Measurements from ENCODE around the gene AHCYL1.

AHCYL1 gene

GRCh38 chr1:109993885-109994284, 9.3 kb downstream of the AHCYL1 start:
- in situ Hi-C loops (cut with HindIII; ENCODE audit: low sequenced_read_pairs): no loop called here
- no peak for TF ChIP-seq CTCF (IDR thresholded peaks at IDR 0.05; ENCODE audit: low read depth, low read length, missing control alignments)
- no peak overlapping the region for H3K4me3 ChIP-seq (ENCODE audit: low read depth, low read length)
- no peak for DNase-seq (ENCODE audit: low read depth)

GRCh38 chr1:109994654-109995053, 10.1 kb downstream of the AHCYL1 start:
- no peak for TF ChIP-seq CTCF (IDR thresholded peaks at IDR 0.05; ENCODE audit: low read depth, low read length, missing control alignments)
- no peak for DNase-seq (ENCODE audit: low read depth)
- in situ Hi-C loops (cut with HindIII; ENCODE audit: low sequenced_read_pairs): no loop called here
- no peak overlapping the region for H3K4me3 ChIP-seq (ENCODE audit: low read depth, low read length)

- in situ Hi-C loops (cut with HindIII; ENCODE audit: low sequenced_read_pairs): no loop called here
- no peak for TF ChIP-seq CTCF (IDR thresholded peaks at IDR 0.05; ENCODE audit: low read depth, low read length, missing control alignments)
- no peak overlapping the region for H3K4me3 ChIP-seq (ENCODE audit: low read depth, low read length)
- no peak for DNase-seq (ENCODE audit: low read depth)
Measured at GRCh38 chr1:109995536-109995935, 11.0 kb downstream of the AHCYL1 start.

- TF ChIP-seq CTCF (IDR thresholded peaks at IDR 0.05; ENCODE audit: low read depth, low read length, missing control alignments): no peak
- DNase-seq (ENCODE audit: low read depth): no peak
- no peak overlapping the region for H3K4me3 ChIP-seq (ENCODE audit: low read depth, low read length)
- in situ Hi-C loops (cut with HindIII; ENCODE audit: low sequenced_read_pairs): no loop called here
Measured at GRCh38 chr1:109996476-109996875, 11.9 kb downstream of the AHCYL1 start.

- H3K4me3 ChIP-seq (ENCODE audit: low read depth, low read length): no peak overlapping the region
- in situ Hi-C loops (cut with HindIII; ENCODE audit: low sequenced_read_pairs): no loop called here
- DNase-seq (ENCODE audit: low read depth): no peak
- TF ChIP-seq CTCF (IDR thresholded peaks at IDR 0.05; ENCODE audit: low read depth, low read length, missing control alignments): no peak
Measured at GRCh38 chr1:109997204-109997866, 12.8 kb downstream of the AHCYL1 start.

- no peak overlapping the region for H3K4me3 ChIP-seq (ENCODE audit: low read depth, low read length)
- TF ChIP-seq CTCF (IDR thresholded peaks at IDR 0.05; ENCODE audit: low read depth, low read length, missing control alignments): no peak
- in situ Hi-C loops (cut with HindIII; ENCODE audit: low sequenced_read_pairs): no loop called here
- no peak for DNase-seq (ENCODE audit: low read depth)
Measured at GRCh38 chr1:109997867-109998229, 13.3 kb downstream of the AHCYL1 start.

Measured in astrocyte of the cerebellum (primary cell).